GM10248 (cell line): ENCODE results near the gene MAP4K4.

ENCODE experiments used
- CTCF ChIA-PET: fragments of 300-600 bp; sonication (Branson Sonifier 250); formaldehyde crosslinking; extraction: SDS; loops from one replicate; lab custom pipeline; 2021; ENCODE audit warnings: antibody characterized with exemption; lab: Yijun Ruan, JAX
- POLR2A ChIA-PET: fragments of 350-650 bp; sonication (Branson Sonifier 250); formaldehyde crosslinking; extraction: SDS; loops from one replicate; lab custom pipeline; 2020; ENCODE audit warnings: antibody characterized with exemption; lab: Yijun Ruan, JAX
- DNase-seq: peaks from one replicate; pipeline ENCODE4 v3.0.0; 2012; ENCODE audit errors: extremely low spot score
- TF ChIP-seq, protein P1 (sequence below): IDR thresholded peaks from 2 replicates; pipeline ENCODE4 v1.5.1; 2012; ENCODE audit warnings: mild to moderate bottlenecking, low read depth; ENCODE audit errors: extremely low read depth, missing control alignments, control extremely low read depth

MAP4K4 gene

GRCh38 chr2:101697124-101698013 lies at the start of gene MAP4K4:
Gene MAP4K4 (plus strand): TSS chr2:101697707. CDS start chr2:101698081, 374 bp downstream.
- peak; percentile 50 for DNase-seq
- ChIA-PET CTCF (interaction anchor here (1.3 kb wide), 1 partner anchor 17 kb away, joined by 3 read pairs; no protein-coding TSS in a partner anchor), POLR2A (no interaction called here)
- TF ChIP-seq, protein P1, sequence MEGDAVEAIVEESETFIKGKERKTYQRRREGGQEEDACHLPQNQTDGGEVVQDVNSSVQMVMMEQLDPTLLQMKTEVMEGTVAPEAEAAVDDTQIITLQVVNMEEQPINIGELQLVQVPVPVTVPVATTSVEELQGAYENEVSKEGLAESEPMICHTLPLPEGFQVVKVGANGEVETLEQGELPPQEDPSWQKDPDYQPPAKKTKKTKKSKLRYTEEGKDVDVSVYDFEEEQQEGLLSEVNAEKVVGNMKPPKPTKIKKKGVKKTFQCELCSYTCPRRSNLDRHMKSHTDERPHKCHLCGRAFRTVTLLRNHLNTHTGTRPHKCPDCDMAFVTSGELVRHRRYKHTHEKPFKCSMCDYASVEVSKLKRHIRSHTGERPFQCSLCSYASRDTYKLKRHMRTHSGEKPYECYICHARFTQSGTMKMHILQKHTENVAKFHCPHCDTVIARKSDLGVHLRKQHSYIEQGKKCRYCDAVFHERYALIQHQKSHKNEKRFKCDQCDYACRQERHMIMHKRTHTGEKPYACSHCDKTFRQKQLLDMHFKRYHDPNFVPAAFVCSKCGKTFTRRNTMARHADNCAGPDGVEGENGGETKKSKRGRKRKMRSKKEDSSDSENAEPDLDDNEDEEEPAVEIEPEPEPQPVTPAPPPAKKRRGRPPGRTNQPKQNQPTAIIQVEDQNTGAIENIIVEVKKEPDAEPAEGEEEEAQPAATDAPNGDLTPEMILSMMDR = peak; percentile 1

GRCh38 chr2:101653469-101653868 lies 44.0 kb upstream of the MAP4K4 start:
- no peak for DNase-seq
- ChIA-PET POLR2A (no interaction called here), CTCF (no interaction called here)
- TF ChIP-seq, protein P1 = no peak

- CTCF ChIA-PET = no interaction called here
- TF ChIP-seq, protein P1 = no peak
- POLR2A ChIA-PET = interaction anchor here (0.7 kb wide), 1 partner anchor 26 kb away, joined by 6 read pairs; no protein-coding TSS in a partner anchor
- DNase-seq = no peak
These were observed 41.6 kb upstream of the MAP4K4 start for GRCh38 chr2:101655702-101656422.

DNA sequence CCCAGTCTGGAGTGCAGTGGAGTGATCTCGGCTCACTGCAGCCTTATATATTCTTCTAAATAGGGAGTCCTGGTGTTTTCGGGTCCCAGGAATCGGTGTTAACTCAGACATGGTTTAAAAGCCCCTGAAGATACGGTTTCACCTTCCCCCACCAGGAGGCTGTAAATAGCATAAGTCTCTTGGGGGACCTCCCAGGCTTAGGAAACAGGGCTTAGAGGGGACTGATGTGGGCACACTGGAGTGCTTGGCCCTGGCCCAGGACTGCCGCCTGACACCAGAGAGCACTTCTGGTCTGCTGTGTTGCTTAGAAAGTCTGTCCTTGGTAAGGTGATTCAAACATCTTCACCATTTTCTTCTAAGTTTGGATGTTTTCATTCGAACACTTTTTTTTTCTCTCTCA lies 39.7 kb upstream of the MAP4K4 start:
- POLR2A ChIA-PET = no interaction called here
- TF ChIP-seq, protein P1 = no peak
- no peak for DNase-seq
- CTCF ChIA-PET = no interaction called here

- no peak for DNase-seq
- TF ChIP-seq, protein P1 = no peak
These were observed 39.1 kb upstream of the MAP4K4 start for GRCh38 chr2:101658387-101658786.

DNA sequence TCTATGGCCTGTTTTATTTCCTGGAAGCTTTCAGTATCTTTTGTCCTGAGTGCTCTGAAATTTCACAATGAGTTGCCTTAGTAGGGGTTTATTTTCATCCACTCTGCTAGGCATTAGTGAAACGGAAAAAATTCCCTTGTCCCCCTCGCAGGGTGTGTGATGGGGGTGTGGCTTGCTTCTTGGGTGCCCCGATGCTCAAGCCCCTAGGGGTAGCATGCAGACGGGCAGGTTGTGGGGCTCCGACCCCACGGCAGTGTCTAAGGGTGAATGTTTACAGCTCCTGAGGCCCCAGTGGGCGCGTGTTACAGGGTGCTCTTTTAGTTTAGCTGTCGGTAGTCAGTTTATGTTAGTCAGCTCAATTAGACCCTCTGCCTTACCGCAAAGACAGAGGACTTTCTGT lies 32.2 kb upstream of the MAP4K4 start:
- no peak for DNase-seq
- TF ChIP-seq, protein P1 = no peak
- ChIA-PET CTCF (no interaction called here), POLR2A (no interaction called here)

More at GRCh38 chr2:101658387-101658786, 39.1 kb upstream of the MAP4K4 start:
- CTCF ChIA-PET = no interaction called here
- POLR2A ChIA-PET = no interaction called here
